Choroid plexus epithelial cell (primary cell): ENCODE measurements around the gene DMTF1.
"Not testable (repeated sequence)": the region's sequence is repeated elsewhere in the genome, so short reads cannot be mapped to it uniquely, and the experiment has no call there.

Experiments
- DNase-seq: peaks from one replicate; pipeline ENCODE4 v3.0.0-alpha.2; 2010; ENCODE audit warnings: low read depth
- H3K4me3 ChIP-seq: 2 replicates; pipeline ENCODE4 v1.5.1; 2011; ENCODE audit warnings: low read depth, mild to moderate bottlenecking, control low read depth, low read length, moderate library complexity
- CTCF ChIP-seq: conservative IDR thresholded peaks from 2 replicates; pipeline ENCODE4 v1.5.1; 2011; ENCODE audit warnings: low read depth, mild to moderate bottlenecking, control low read depth, inconsistent platforms, low read length, moderate library complexity

The DMTF1 gene

GRCh38 chr7:87204933-87205332, 52.7 kb downstream of the DMTF1 start:
- no peak for DNase-seq
- TF ChIP-seq CTCF: no peak
- H3K4me3 ChIP-seq: no peak overlapping the region

DNA sequence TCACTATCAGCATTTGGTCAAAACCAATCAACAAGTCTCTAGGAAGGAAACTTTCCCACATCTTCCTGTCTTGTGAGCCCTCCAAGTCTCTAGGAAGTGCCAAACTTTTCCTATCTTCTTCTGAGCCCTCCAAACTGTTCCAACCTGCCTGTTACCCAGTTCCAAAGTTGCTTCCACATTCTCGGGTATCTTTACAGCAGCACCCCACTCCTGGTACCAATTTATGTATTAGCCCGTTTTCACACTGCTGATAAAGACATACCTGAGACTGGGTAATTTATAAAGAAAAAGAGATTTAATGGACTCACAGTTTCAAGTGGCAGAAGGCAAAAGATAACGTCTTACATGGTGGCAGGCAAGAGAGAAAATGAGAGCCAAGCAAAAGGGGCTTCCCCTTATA, 53.4 kb downstream of the DMTF1 start:
- not testable (repeated sequence) for DNase-seq, H3K4me3 ChIP-seq

DNA sequence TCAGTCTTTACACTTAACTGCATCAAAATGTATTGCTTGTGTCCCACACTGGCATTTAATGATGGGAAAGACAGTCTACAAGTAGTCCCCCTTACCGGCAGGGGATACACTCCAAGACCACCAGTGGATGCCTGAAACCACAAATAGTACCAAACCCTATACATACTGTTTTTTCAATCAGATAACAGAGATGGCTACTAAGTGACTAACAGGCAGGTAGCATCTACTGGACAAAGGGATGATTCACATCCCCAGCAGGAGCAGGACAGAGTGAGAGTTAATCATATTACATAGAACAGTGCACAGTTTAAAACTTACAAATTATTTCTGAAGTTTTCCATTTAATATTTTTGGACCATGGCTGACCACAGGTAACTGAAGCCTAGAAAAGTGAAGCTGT, 54.1 kb downstream of the DMTF1 start:
- peak; percentile 26 for DNase-seq
- TF ChIP-seq CTCF: no peak
- no peak overlapping the region for H3K4me3 ChIP-seq

DNA sequence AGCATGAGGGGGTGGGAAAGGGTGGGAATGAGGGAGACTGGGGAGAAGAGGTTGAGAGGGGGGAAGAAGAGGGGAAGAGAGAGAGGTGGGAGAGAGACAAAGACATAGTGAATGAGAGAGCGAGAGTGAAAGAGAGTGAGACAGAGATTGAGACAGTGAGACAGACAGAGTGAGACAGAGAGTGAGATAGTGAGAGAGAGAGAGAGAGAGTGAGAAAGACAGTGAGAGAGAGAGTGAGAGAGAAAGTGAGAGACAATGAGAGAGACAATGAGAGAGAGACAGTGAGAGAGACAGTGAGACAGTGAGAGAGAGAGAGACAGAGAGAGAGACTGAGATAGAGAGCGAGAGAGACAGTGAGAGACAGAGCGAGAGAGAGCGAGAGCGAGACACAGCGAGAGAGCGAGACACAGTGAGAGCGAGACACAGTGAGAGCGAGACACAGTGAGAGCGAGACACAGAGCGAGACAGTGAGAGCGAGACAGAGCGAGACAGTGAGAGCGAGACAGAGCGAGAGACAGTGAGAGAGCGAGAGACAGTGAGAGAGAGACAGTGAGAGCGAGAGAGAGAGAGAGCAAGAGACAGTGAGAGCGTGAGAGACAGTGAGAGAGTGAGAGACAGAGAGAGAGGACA, 57.2 kb downstream of the DMTF1 start:
- H3K4me3 ChIP-seq: no peak overlapping the region
- no peak for TF ChIP-seq CTCF
- no peak for DNase-seq

GRCh38 chr7:87210506-87210905, 58.3 kb downstream of the DMTF1 start:
- H3K4me3 ChIP-seq: no peak overlapping the region
- no peak for DNase-seq
- TF ChIP-seq CTCF: no peak

DNA sequence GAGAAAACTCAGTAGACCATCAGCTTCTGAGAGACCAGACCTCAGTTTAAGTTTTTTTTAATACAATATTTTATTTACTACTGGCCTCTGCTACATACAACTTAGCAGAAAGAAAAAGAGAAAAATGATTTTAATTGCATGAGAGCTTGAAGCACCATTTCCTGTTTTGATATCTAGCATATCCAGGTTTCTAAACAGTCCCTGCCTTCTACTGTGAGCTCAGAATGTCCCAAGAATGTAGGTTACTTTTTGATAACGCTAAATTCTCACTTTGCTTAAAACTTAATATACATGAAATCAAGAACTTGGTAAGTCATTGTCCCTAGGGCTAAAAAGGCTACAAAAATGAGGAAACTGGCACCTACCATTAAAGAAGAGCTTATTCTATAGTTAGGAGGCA, 60.2 kb downstream of the DMTF1 start:
- DNase-seq: peak; percentile 23
- TF ChIP-seq CTCF: no peak
- no peak overlapping the region for H3K4me3 ChIP-seq

- H3K4me3 ChIP-seq: no peak overlapping the region
- DNase-seq: no peak
- no peak for TF ChIP-seq CTCF
Observed at GRCh38 chr7:87213252-87213651, 61.0 kb downstream of the DMTF1 start.
